Measurements from ENCODE around the gene MYADML2. TPM values are rescaled to one million over a fixed set of nuclear protein-coding genes. Genes with fewer than 3 reads are reported as not detected.

Gene MYADML2
- total RNA-seq, 2 donors from 2014 or later = not detected

GRCh38 chr17:81962499-81963441 lies 15.7 kb upstream of the MYADML2 start:
- H3K9me3 ChIP-seq (ENCODE audit: control insufficient read depth, low read length) = no peaks in the 10 kb centered on the region
- DNase-seq = peak; percentile 74
- H3K36me3 ChIP-seq (ENCODE audit: control insufficient read depth, insufficient read depth, low read length) = no peaks in the 10 kb centered on the region
- Mint-ChIP-seq H3K9me3 (no peaks in the 10 kb centered on the region), H3K4me3 (peak overlapping the region; percentile 31), H3K36me3 (ENCODE audit: low read depth) (no peaks in the 10 kb centered on the region), H3K4me1 (peaks cover 22% of the 10 kb centered on the region), H3K27me3 (ENCODE audit: insufficient read depth) (peaks cover 52% of the 10 kb centered on the region), H3K27ac (no peak overlapping the region)
- no peaks in the 10 kb centered on the region for H3K4me1 ChIP-seq (ENCODE audit: control insufficient read depth, insufficient read depth, low read length)
- no peak overlapping the region for H3K9ac ChIP-seq (ENCODE audit: extremely low read depth, low read length, poor library complexity, severe bottlenecking)
- TF ChIP-seq CTCF (conservative IDR thresholded peaks at IDR 0.05) = no peak
- H3K27me3 ChIP-seq (ENCODE audit: control insufficient read depth, insufficient read depth, low read length, poor library complexity, severe bottlenecking) = peaks cover 52% of the 10 kb centered on the region
- H3K4me3 ChIP-seq (ENCODE audit: low read length) = no peak overlapping the region
- no peak overlapping the region for H3K27ac ChIP-seq (ENCODE audit: low read depth, low read length)
- 76 to 79% methylated on average over 24 to 37 of the region's 37 CpGs for WGBS, 2 experiments (ENCODE audit: insufficient coverage in 1 of 2, insufficient read length in 1 of 2)

GRCh38 chr17:81961521-81962498 lies 14.8 kb upstream of the MYADML2 start:
- 28 to 58% methylated on average over 39 to 82 of the region's 82 CpGs for WGBS, 2 experiments (ENCODE audit: insufficient coverage in 1 of 2, insufficient read length in 1 of 2)
- H3K9me3 Mint-ChIP-seq = no peaks in the 10 kb centered on the region
- Histone ChIP-seq H3K27ac (ENCODE audit: low read depth, low read length) (no peak overlapping the region), H3K9me3 (ENCODE audit: control insufficient read depth, low read length) (no peaks in the 10 kb centered on the region), H3K4me1 (ENCODE audit: control insufficient read depth, insufficient read depth, low read length) (no peaks in the 10 kb centered on the region), H3K27me3 (ENCODE audit: control insufficient read depth, insufficient read depth, low read length, poor library complexity, severe bottlenecking) (peaks cover 59% of the 10 kb centered on the region), H3K9ac (ENCODE audit: extremely low read depth, low read length, poor library complexity, severe bottlenecking) (no peak overlapping the region), H3K36me3 (ENCODE audit: control insufficient read depth, insufficient read depth, low read length) (no peaks in the 10 kb centered on the region), H3K4me3 (ENCODE audit: low read length) (no peak overlapping the region)
- peak overlapping the region; percentile 31 for H3K4me3 Mint-ChIP-seq
- H3K36me3 Mint-ChIP-seq (ENCODE audit: low read depth) = no peaks in the 10 kb centered on the region
- H3K27ac Mint-ChIP-seq = no peak overlapping the region
- H3K4me1 Mint-ChIP-seq = peaks cover 22% of the 10 kb centered on the region
- TF ChIP-seq CTCF (conservative IDR thresholded peaks at IDR 0.05) = no peak
- peak; percentile 72 for DNase-seq
- H3K27me3 Mint-ChIP-seq (ENCODE audit: insufficient read depth) = peaks cover 62% of the 10 kb centered on the region

DNA sequence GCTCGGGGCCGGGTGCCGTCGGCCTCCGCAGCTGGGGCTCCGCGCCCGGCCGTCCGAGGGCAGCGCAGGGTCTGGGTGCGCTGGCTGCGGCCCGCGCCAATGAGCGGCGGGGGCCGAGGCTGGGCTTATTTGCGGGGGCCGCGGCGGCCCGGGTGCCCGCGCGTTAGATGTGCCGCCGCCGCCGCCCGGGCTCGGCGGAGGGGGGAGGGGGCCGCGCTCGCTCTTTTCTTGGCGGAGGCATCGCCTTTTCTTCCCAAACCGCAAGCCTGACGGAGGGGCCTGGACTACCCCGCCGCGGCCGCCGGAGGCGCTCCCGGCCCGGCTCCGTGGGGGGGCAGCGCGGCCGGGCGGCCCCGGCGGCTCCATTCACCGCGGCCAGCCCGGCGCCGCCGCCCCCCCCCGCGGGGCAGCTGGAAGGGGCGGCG lies 14.1 kb upstream of the MYADML2 start, which contains the start of gene NOTUM:
NOTUM (minus strand) TSS at position 101 of the 425 bp plus-strand sequence. CDS start 278 bp downstream, outside the sequence.
- no peaks in the 10 kb centered on the region for H3K9me3 ChIP-seq (ENCODE audit: control insufficient read depth, low read length)
- H3K9ac ChIP-seq (ENCODE audit: extremely low read depth, low read length, poor library complexity, severe bottlenecking) = no peak within 1 kb of the TSS
- peaks cover 59% of the 10 kb centered on the region for H3K27me3 ChIP-seq (ENCODE audit: control insufficient read depth, insufficient read depth, low read length, poor library complexity, severe bottlenecking)
- DNase-seq = peak; percentile 88
- Mint-ChIP-seq H3K27me3 (ENCODE audit: insufficient read depth) (peaks cover 61% of the 10 kb centered on the region), H3K36me3 (ENCODE audit: low read depth) (no peaks in the 10 kb centered on the region), H3K4me1 (peaks cover 19% of the 10 kb centered on the region), H3K9me3 (no peaks in the 10 kb centered on the region), H3K27ac (no peak within 1 kb of the TSS), H3K4me3 (peak within 1 kb of the TSS; percentile 40)
- no peaks in the 10 kb centered on the region for H3K36me3 ChIP-seq (ENCODE audit: control insufficient read depth, insufficient read depth, low read length)
- H3K4me3 ChIP-seq (ENCODE audit: low read length) = no peak within 1 kb of the TSS
- no peak within 1 kb of the TSS for H3K27ac ChIP-seq (ENCODE audit: low read depth, low read length)
- 2% methylated on average over 65 of the region's 65 CpGs; no CpG with 5 or more reads in 1 of the 2 experiments for WGBS, 2 experiments (ENCODE audit: insufficient coverage in 1 of 2, insufficient read length in 1 of 2)
- H3K4me1 ChIP-seq (ENCODE audit: control insufficient read depth, insufficient read depth, low read length) = no peaks in the 10 kb centered on the region
- peak; percentile 59 for TF ChIP-seq CTCF (conservative IDR thresholded peaks at IDR 0.05)
